NCI-H2081 treated with DMSO at 0.1 percent for 48 hours (cell line): Measurements from ENCODE around the gene AICDA.
"Not testable (repeated sequence)": the region's sequence is repeated elsewhere in the genome, so short reads cannot be mapped to it uniquely, and the experiment has no call there.

Source experiments
- DNase-seq: peaks from one replicate; lab custom pipeline; 2025; lab: John Stamatoyannopoulos, UW

AICDA gene

GRCh38 chr12:8609061-8609570 is 3.5 kb downstream of the AICDA start:
- no peak for DNase-seq

- no peak for DNase-seq
These were observed 5.8 kb downstream of the AICDA start for GRCh38 chr12:8606890-8607289.

- DNase-seq = no peak
These were observed 7.6 kb downstream of the AICDA start for GRCh38 chr12:8605057-8605456.

- DNase-seq = no peak
These were observed 8.8 kb downstream of the AICDA start for GRCh38 chr12:8603856-8604255.

- no peak for DNase-seq
These were observed 9.4 kb downstream of the AICDA start for GRCh38 chr12:8603286-8603685.

- DNase-seq = no peak
These were observed 16.1 kb downstream of the AICDA start for GRCh38 chr12:8596561-8596960.

GRCh38 chr12:8594072-8594471 is 18.6 kb downstream of the AICDA start:
- no peak for DNase-seq

- no peak for DNase-seq
These were observed 19.4 kb downstream of the AICDA start for GRCh38 chr12:8593246-8593645.

GRCh38 chr12:8590842-8591545 is 21.7 kb downstream of the AICDA start:
- DNase-seq = no peak

- DNase-seq = no peak
These were observed 23.0 kb downstream of the AICDA start for GRCh38 chr12:8589679-8590078.

- not testable (repeated sequence) for DNase-seq
These were observed 28.2 kb downstream of the AICDA start for GRCh38 chr12:8584478-8584877.

- no peak for DNase-seq
These were observed 28.7 kb downstream of the AICDA start for GRCh38 chr12:8584004-8584403.

GRCh38 chr12:8581098-8581784 is 31.4 kb downstream of the AICDA start:
- no peak for DNase-seq

GRCh38 chr12:8577879-8578278 is 34.8 kb downstream of the AICDA start:
- no peak for DNase-seq

- DNase-seq = no peak
These were observed 40.2 kb downstream of the AICDA start for GRCh38 chr12:8572507-8572906.

GRCh38 chr12:8566525-8566924 is 46.1 kb downstream of the AICDA start:
- no peak for DNase-seq

GRCh38 chr12:8566052-8566451 is 46.6 kb downstream of the AICDA start:
- not testable (repeated sequence) for DNase-seq

GRCh38 chr12:8564656-8565055 is 48.0 kb downstream of the AICDA start:
- no peak for DNase-seq

GRCh38 chr12:8563356-8563755 is 49.3 kb downstream of the AICDA start:
- DNase-seq = no peak

GRCh38 chr12:8562310-8562709 is 50.3 kb downstream of the AICDA start:
- DNase-seq = no peak

- no peak for DNase-seq
These were observed 51.6 kb downstream of the AICDA start for GRCh38 chr12:8561011-8561410.

GRCh38 chr12:8559676-8560075 is 53.0 kb downstream of the AICDA start:
- DNase-seq = no peak

GRCh38 chr12:8556531-8557097 is 56.0 kb downstream of the AICDA start:
- no peak for DNase-seq
